ENCODE measurements around the gene QPCTL. TPM values are rescaled to one million over a fixed set of nuclear protein-coding genes. Genes with fewer than 3 reads are reported as not detected.
"Not testable (repeated sequence)": the region's sequence is repeated elsewhere in the genome, so short reads cannot be mapped to it uniquely, and the experiment has no call there.

Gene QPCTL
- total RNA-seq, 5 donors from 2014 or later (not counting 1 experiment from before 2014, with no cell fraction given): 5.4 to 13.7 (median 10.3) TPM

DNA sequence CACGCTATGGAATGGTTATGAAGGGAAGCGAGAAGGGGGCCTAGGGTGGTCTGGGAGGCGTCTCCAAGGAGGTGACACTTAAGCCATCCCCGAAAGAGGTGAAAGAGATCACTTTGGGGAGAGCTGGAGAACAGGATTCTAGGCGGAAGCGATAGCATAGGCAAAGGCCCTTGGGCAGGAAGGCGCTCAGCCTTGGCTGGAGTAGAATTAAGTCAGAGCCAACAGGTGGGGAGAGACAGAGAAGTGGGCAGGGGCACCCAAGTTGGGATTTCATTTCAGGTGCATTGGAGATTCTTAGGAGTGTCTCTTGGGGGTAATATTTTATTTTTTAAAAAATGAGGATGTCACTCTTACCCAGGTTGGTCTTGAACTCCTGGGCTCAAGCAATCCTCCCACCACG lies 10.3 kb upstream of the QPCTL start:
- CTCF ChIA-PET: interaction anchor here (0.6 to 3.4 kb wide), 2 partner anchors 11 to 1888 kb away, joined by 4 to 20 read pairs; partner anchors contain the start of genes QPCTL (in 1 of the 2) and SNRPD2 (in 1 of the 2)
- no peaks in the 10 kb centered on the region for H3K27me3 Mint-ChIP-seq
- peaks cover 0 to 16% of the 10 kb centered on the region in 2 donors for H3K36me3 ChIP-seq (ENCODE audit: control insufficient read depth in 2 of 2, extremely low read depth in 1 of 2, insufficient read depth in 1 of 2, low read length in 1 of 2)
- H3K27ac Mint-ChIP-seq: peak overlapping the region in 1 of 2 donors; percentile 28
- H3K27me3 ChIP-seq (replicated peaks in 1 of 2; ENCODE audit: control insufficient read depth in 2 of 2, extremely low read depth in 1 of 2, insufficient read depth in 2 of 2, low read length in 1 of 2): peaks cover 0 to 8% of the 10 kb centered on the region in 2 experiments
- no peaks in the 10 kb centered on the region for H3K9me3 Mint-ChIP-seq
- no peak overlapping the region for H3K27ac ChIP-seq (ENCODE audit: low read length)
- peaks cover 14% of the 10 kb centered on the region for H3K36me3 Mint-ChIP-seq
- no peak for DNase-seq
- peak overlapping the region in 1 of 3 donors; percentile 17 for H3K4me3 Mint-ChIP-seq
- 92% methylated on average over 6 of the region's 8 CpGs for WGBS (ENCODE audit: insufficient coverage)
- POLR2A ChIA-PET: interaction anchor here in 1 of 2 donors (0.7 kb wide), 1 partner anchor 1991 kb away, joined by 3 read pairs; no protein-coding TSS in a partner anchor
- H3K9me3 ChIP-seq: no peaks in the 10 kb centered on the region
- ATAC-seq (replicated peaks in 1 of 4): no peak
- no peak overlapping the region for H3K4me3 ChIP-seq (ENCODE audit: control insufficient read depth in 1 of 2, extremely low read depth in 1 of 2, low read length in 1 of 2)
- peaks cover 11 to 21% (median 14%) of the 10 kb centered on the region in 3 donors for H3K4me1 Mint-ChIP-seq
- peaks cover 0 to 28% of the 10 kb centered on the region in 2 experiments for H3K4me1 ChIP-seq (ENCODE audit: control insufficient read depth in 1 of 2, extremely low read depth in 1 of 2, insufficient read depth in 2 of 2, low read length in 2 of 2)

GRCh38 chr19:45682908-45683307 lies 9.6 kb upstream of the QPCTL start:
- 88% methylated on average over 5 of the region's 5 CpGs for WGBS (ENCODE audit: insufficient coverage)
- Mint-ChIP-seq H3K9me3 (no peaks in the 10 kb centered on the region), H3K36me3 (peaks cover 16% of the 10 kb centered on the region), H3K27me3 (no peaks in the 10 kb centered on the region), H3K4me1 (peaks cover 6 to 14% (median 8%) of the 10 kb centered on the region in 3 donors), H3K4me3 (no peak overlapping the region), H3K27ac (peak overlapping the region in 1 of 2 donors; percentile 3)
- CTCF ChIA-PET: interaction anchor here in 1 of 2 donors (0.6 kb wide), 1 partner anchor 546 kb away, joined by 3 read pairs; no protein-coding TSS in a partner anchor
- Histone ChIP-seq H3K4me1 (ENCODE audit: control insufficient read depth in 1 of 2, extremely low read depth in 1 of 2, insufficient read depth in 2 of 2, low read length in 2 of 2) (peaks cover 0 to 24% of the 10 kb centered on the region in 2 experiments), H3K9me3 (no peaks in the 10 kb centered on the region), H3K36me3 (ENCODE audit: control insufficient read depth in 2 of 2, extremely low read depth in 1 of 2, insufficient read depth in 1 of 2, low read length in 1 of 2) (peaks cover 1 to 24% of the 10 kb centered on the region in 2 donors), H3K27me3 (replicated peaks in 1 of 2; ENCODE audit: control insufficient read depth in 2 of 2, extremely low read depth in 1 of 2, insufficient read depth in 2 of 2, low read length in 1 of 2) (peaks cover 0 to 3% of the 10 kb centered on the region in 2 experiments), H3K4me3 (ENCODE audit: control insufficient read depth in 1 of 2, extremely low read depth in 1 of 2, low read length in 1 of 2) (no peak overlapping the region), H3K27ac (ENCODE audit: low read length) (no peak overlapping the region)
- ATAC-seq (replicated peaks in 1 of 4) (no peak), DNase-seq (no peak)
- POLR2A ChIA-PET: no interaction called here

DNA sequence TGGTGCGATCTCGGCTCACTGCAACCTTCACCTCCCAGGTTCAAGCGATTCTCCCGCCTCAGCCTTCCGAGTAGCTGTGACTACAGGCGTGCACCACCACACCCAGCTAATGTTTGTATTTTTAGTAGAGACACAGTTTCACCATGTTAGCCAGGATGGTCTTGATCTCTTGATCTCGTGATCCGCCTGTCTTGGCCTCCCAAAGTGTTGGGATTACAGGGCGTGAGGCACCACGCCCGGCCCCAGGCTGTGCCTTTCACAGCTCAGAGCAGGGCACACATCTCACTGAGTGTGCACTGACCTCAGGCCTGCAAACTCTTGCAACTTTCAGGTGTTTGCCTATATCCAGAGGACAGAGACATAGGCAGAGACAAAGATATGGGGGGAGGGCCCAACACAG lies 7.4 kb upstream of the QPCTL start:
- H3K9me3 ChIP-seq; DNase-seq; POLR2A ChIA-PET; H3K27me3 ChIP-seq (replicated peaks in 1 of 2; ENCODE audit: control insufficient read depth in 2 of 2, extremely low read depth in 1 of 2, insufficient read depth in 2 of 2, low read length in 1 of 2); H3K9me3 Mint-ChIP-seq; H3K4me3 Mint-ChIP-seq; H3K27me3 Mint-ChIP-seq; ATAC-seq (replicated peaks in 1 of 4); H3K4me3 ChIP-seq (ENCODE audit: control insufficient read depth in 1 of 2, extremely low read depth in 1 of 2, low read length in 1 of 2); H3K27ac Mint-ChIP-seq; H3K27ac ChIP-seq (ENCODE audit: low read length): not testable (repeated sequence)
- Histone ChIP-seq H3K36me3 (ENCODE audit: control insufficient read depth in 2 of 2, extremely low read depth in 1 of 2, insufficient read depth in 1 of 2, low read length in 1 of 2) (peaks cover 8 to 35% of the 10 kb centered on the region in 2 donors), H3K4me1 (ENCODE audit: control insufficient read depth in 1 of 2, extremely low read depth in 1 of 2, insufficient read depth in 2 of 2, low read length in 2 of 2) (peaks cover 0 to 18% of the 10 kb centered on the region in 2 experiments)
- Mint-ChIP-seq H3K4me1 (peaks cover 12 to 16% (median 12%) of the 10 kb centered on the region in 3 donors), H3K36me3 (peaks cover 24% of the 10 kb centered on the region)
- CTCF ChIA-PET: interaction anchor here (1.0 to 1.6 kb wide), 2 partner anchors 7 to 8 kb away, joined by 3 to 4 read pairs; partner anchors contain the start of gene QPCTL (in 1 of the 2)
- 90% methylated on average over 4 of the region's 11 CpGs for WGBS (ENCODE audit: insufficient coverage)

DNA sequence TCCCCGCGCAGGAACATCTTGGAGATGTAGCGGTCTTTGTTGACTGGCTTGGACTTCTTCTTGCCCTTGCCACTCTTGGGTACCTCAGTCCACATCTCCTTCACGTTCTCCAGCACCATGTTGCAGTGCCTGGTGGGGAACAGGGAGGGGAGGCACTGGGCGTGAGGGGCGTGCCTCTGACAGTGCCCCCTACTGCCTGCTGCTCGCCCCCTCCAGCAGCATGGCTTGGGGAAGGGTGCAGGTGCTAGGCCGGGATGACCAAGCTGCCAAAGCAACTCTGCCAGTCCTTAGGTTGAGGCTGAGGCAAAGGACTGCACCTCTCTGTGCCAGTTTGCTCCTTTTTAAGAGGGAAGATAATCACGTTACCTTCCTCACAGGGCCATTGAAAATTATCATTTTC lies 4.9 kb upstream of the QPCTL start:
- H3K4me1 ChIP-seq (ENCODE audit: control insufficient read depth in 1 of 2, extremely low read depth in 1 of 2, insufficient read depth in 2 of 2, low read length in 2 of 2): peaks cover 8 to 21% of the 10 kb centered on the region in 2 experiments
- H3K4me3 Mint-ChIP-seq: no peak overlapping the region
- no peak overlapping the region for H3K27ac ChIP-seq (ENCODE audit: low read length)
- peaks cover 24% of the 10 kb centered on the region for H3K36me3 Mint-ChIP-seq
- WGBS (ENCODE audit: insufficient coverage): 88% methylated on average over 3 of the region's 9 CpGs
- ATAC-seq (replicated peaks in 1 of 4) (no peak), DNase-seq (no peak)
- peaks cover 8 to 35% of the 10 kb centered on the region in 2 donors for H3K36me3 ChIP-seq (ENCODE audit: control insufficient read depth in 2 of 2, extremely low read depth in 1 of 2, insufficient read depth in 1 of 2, low read length in 1 of 2)
- CTCF ChIA-PET: no interaction called here
- H3K4me3 ChIP-seq (ENCODE audit: control insufficient read depth in 1 of 2, extremely low read depth in 1 of 2, low read length in 1 of 2): no peak overlapping the region
- H3K9me3 ChIP-seq: no peaks in the 10 kb centered on the region
- H3K27ac Mint-ChIP-seq: no peak overlapping the region
- POLR2A ChIA-PET: interaction anchor here in 1 of 2 donors (0.6 kb wide), 1 partner anchor 1946 kb away, joined by 5 read pairs; no protein-coding TSS in a partner anchor
- no peaks in the 10 kb centered on the region for H3K27me3 ChIP-seq (replicated peaks in 1 of 2; ENCODE audit: control insufficient read depth in 2 of 2, extremely low read depth in 1 of 2, insufficient read depth in 2 of 2, low read length in 1 of 2)
- no peaks in the 10 kb centered on the region for H3K27me3 Mint-ChIP-seq
- peaks cover 11 to 24% (median 16%) of the 10 kb centered on the region in 3 donors for H3K4me1 Mint-ChIP-seq
- H3K9me3 Mint-ChIP-seq: no peaks in the 10 kb centered on the region

DNA sequence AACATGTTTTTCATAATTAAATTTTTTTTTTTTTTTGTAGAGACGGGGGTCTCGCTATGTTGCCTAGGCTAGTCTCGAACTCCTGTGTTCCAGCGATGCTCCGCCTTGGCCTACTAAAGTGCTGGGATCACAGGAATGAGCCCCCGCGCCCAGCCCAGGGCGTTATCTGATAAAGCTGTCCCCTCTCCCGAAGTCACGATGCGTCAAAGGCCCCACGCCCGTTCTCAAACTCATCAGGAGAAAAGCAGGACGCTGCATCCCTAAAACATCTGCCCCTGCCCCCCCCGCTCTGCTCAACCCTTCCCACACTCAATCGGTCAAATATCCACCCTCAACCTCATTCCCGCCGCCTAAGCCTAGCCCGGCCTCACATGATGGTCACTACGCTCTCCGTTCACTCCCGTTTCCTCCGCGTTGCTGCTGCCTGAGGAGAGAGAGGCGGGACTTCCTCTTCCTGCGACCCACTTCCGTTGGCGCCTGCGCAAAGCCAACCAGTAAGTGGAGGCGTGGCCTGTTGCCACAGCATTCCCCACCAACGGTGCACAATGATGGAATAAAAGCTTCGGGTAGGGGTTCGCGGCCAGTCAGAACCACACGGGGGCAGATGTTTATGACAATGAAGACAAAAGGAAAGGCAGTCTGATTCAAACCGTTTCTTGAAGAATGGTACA lies 815 bp upstream of the QPCTL start, which contains the start of gene SNRPD2:
Gene SNRPD2 (minus strand): TSS at position 438 of the 671 bp plus-strand sequence. CDS start 65 bp downstream, at position 373.
- H3K36me3 Mint-ChIP-seq: peaks cover 22% of the 10 kb centered on the region

More for the DNA sequence above, 815 bp upstream of the QPCTL start, which contains the start of gene SNRPD2:
- ATAC-seq (replicated peaks in 1 of 4) (peak; percentile 58 to 64 (median 59)), DNase-seq (peak in 32 of 35 experiments; percentile 82 to 94 (median 87))
- peaks cover 10 to 34% of the 10 kb centered on the region in 2 donors for H3K36me3 ChIP-seq (ENCODE audit: control insufficient read depth in 2 of 2, extremely low read depth in 1 of 2, insufficient read depth in 1 of 2, low read length in 1 of 2)
- H3K27me3 Mint-ChIP-seq: no peaks in the 10 kb centered on the region
- no peaks in the 10 kb centered on the region for H3K9me3 ChIP-seq
- H3K4me1 Mint-ChIP-seq: peaks cover 11 to 27% (median 24%) of the 10 kb centered on the region in 3 donors
- H3K27ac Mint-ChIP-seq: peak within 1 kb of the TSS; percentile 93 to 98
- no peaks in the 10 kb centered on the region for H3K9me3 Mint-ChIP-seq
- H3K4me3 Mint-ChIP-seq: peak within 1 kb of the TSS; percentile 94 to 97 (median 96)
- CTCF ChIA-PET: interaction anchor here (0.6 to 2.7 kb wide), 15 partner anchors 11 to 1154 kb away, joined by 3 to 30 read pairs (median 4); partner anchors contain the start of gene SIX5 (in 1 of the 2)
- H3K4me1 ChIP-seq (ENCODE audit: control insufficient read depth in 1 of 2, extremely low read depth in 1 of 2, insufficient read depth in 2 of 2, low read length in 2 of 2): peaks cover 8 to 33% of the 10 kb centered on the region in 2 experiments
- H3K4me3 ChIP-seq (ENCODE audit: control insufficient read depth in 1 of 2, extremely low read depth in 1 of 2, low read length in 1 of 2): peak within 1 kb of the TSS; percentile 83 to 97
- WGBS (ENCODE audit: insufficient coverage): 0% methylated on average over 27 of the region's 36 CpGs
- no peaks in the 10 kb centered on the region for H3K27me3 ChIP-seq (replicated peaks in 1 of 2; ENCODE audit: control insufficient read depth in 2 of 2, extremely low read depth in 1 of 2, insufficient read depth in 2 of 2, low read length in 1 of 2)
- POLR2A ChIA-PET: interaction anchor here in 1 of 2 donors (1.2 kb wide), 1 partner anchor 39 kb away, joined by 4 read pairs; the partner anchor contains the start of gene FBXO46
- peak within 1 kb of the TSS; percentile 92 for H3K27ac ChIP-seq (ENCODE audit: low read length)

Measured in T-cell (primary cell).